ENCODE results near the gene ZRANB1. TPM values are rescaled to one million over a fixed set of nuclear protein-coding genes. Genes with fewer than 3 reads are reported as not detected.
A peak's percentile ranks its signal among the peaks of the same experiment; 100 is the strongest.

ZRANB1 gene
- total and polyA plus RNA-seq, 2 of the 13 experiments (the other 11 are each of a cell fraction or from before 2014, with no cell fraction given) = 10.3 to 19.6 TPM

DNA sequence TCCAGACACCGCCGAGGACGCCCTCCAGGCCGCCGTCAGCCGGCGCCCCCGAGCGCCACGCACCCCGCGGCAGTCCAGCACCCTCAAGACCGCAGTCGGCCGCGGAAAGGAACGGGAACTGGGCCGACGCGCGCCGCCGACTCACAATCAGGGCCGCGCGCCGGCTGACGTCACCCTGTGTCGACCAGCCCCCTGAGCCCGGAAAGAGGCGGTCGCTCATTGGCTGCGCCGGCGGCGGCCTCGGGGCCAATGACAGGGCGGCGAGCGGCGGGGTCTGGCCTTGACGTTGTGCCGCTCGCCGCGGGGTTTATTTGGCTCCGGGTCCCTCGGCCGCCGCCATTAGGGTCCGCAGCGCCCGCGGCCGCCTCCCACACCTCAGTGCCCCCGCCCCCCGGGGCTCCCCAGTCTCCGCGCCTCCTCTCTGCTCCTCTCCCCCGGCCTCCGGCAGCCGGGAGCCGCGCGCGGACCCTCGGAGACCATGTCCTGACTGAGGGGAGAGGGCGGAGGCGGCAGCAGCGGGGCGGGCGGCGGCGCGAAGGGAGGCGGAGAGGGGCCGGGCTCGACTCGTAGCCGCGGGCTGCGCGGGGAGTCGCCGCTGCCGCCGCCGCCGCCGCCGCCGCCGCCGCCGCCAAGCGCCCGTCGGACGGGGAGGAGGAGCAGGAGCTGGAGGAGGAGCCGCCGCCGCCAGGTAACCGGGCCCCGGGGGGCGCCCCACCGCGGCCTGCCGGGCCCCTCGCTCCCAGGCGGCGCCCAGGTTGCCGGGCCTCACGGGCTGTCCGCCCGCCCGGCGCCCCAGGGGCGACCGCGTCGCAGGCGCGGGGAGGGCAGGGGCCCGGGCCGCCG is 25.1 kb upstream of the ZRANB1 start (continued):
- TF ChIP-seq NFE2L2 (IDR thresholded peaks at IDR 0.05; ENCODE audit: low read length) (no peak), ZNF414 (CRISPR knock-in tag; IDR thresholded peaks at IDR 0.05) (peak; percentile 70; the same call in 1 of the 2 replicates), ZNF274 (CRISPR knock-in tag; IDR thresholded peaks at IDR 0.05) (0 out of 2 replicates have a peak, but pooled peaks have one; percentile 21), IRF2 (CRISPR knock-in tag; IDR thresholded peaks at IDR 0.05) (peak; percentile 59; the same call in 1 of the 2 replicates), NRL (CRISPR knock-in tag; IDR thresholded peaks at IDR 0.05; ENCODE audit: borderline replicate concordance) (peak; percentile 81; the same call in 1 of the 2 replicates), BCL6 (CRISPR knock-in tag; IDR thresholded peaks at IDR 0.05) (peak; percentile 41), ZNF605 (CRISPR knock-in tag; IDR thresholded peaks at IDR 0.05) (peak; percentile 58; the same call in 1 of the 2 replicates), ZNF335 (CRISPR knock-in tag; IDR thresholded peaks at IDR 0.05) (peak; percentile 51; the same call in 1 of the 2 replicates), POLR2AphosphoS2 (IDR thresholded peaks at IDR 0.05; ENCODE audit: low read depth, low read length) (peak; percentile 37; the same call in 1 of the 2 replicates), ARNT2 (CRISPR knock-in tag; IDR thresholded peaks at IDR 0.05; ENCODE audit: low read depth) (peak; percentile 76; the same call in 1 of the 2 replicates), FOXM1 (CRISPR knock-in tag; IDR thresholded peaks at IDR 0.05) (0 out of 2 replicates have a peak, but pooled peaks have one; percentile 14), TAF1 (CRISPR knock-in tag; IDR thresholded peaks at IDR 0.05) (peak; percentile 91), EHMT2 (IDR thresholded peaks at IDR 0.05; ENCODE audit: borderline replicate concordance, low read depth, low read length) (no peak), MAZ (IDR thresholded peaks at IDR 0.05; ENCODE audit: borderline replicate concordance, low read depth, low read length) (peak; percentile 63), MAZ (CRISPR knock-in tag; IDR thresholded peaks at IDR 0.05; ENCODE audit: low read depth) (peak; percentile 57; the same call in 1 of the 2 replicates), ADNP (CRISPR knock-in tag; IDR thresholded peaks at IDR 0.05) (no peak), E2F2 (CRISPR knock-in tag; IDR thresholded peaks at IDR 0.05; ENCODE audit: borderline replicate concordance) (peak; percentile 57; the same call in 1 of the 2 replicates)
- TF ChIP-seq, protein P1, sequence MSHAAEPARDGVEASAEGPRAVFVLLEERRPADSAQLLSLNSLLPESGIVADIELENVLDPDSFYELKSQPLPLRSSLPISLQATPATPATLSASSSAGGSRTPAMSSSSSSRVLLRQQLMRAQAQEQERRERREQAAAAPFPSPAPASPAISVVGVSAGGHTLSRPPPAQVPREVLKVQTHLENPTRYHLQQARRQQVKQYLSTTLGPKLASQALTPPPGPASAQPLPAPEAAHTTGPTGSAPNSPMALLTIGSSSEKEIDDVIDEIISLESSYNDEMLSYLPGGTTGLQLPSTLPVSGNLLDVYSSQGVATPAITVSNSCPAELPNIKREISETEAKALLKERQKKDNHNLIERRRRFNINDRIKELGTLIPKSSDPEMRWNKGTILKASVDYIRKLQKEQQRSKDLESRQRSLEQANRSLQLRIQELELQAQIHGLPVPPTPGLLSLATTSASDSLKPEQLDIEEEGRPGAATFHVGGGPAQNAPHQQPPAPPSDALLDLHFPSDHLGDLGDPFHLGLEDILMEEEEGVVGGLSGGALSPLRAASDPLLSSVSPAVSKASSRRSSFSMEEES (CRISPR knock-in tag; IDR thresholded peaks at IDR 0.05) = peak; percentile 36; the same call in 1 of the 2 replicates
- TF ChIP-seq, protein P2, sequence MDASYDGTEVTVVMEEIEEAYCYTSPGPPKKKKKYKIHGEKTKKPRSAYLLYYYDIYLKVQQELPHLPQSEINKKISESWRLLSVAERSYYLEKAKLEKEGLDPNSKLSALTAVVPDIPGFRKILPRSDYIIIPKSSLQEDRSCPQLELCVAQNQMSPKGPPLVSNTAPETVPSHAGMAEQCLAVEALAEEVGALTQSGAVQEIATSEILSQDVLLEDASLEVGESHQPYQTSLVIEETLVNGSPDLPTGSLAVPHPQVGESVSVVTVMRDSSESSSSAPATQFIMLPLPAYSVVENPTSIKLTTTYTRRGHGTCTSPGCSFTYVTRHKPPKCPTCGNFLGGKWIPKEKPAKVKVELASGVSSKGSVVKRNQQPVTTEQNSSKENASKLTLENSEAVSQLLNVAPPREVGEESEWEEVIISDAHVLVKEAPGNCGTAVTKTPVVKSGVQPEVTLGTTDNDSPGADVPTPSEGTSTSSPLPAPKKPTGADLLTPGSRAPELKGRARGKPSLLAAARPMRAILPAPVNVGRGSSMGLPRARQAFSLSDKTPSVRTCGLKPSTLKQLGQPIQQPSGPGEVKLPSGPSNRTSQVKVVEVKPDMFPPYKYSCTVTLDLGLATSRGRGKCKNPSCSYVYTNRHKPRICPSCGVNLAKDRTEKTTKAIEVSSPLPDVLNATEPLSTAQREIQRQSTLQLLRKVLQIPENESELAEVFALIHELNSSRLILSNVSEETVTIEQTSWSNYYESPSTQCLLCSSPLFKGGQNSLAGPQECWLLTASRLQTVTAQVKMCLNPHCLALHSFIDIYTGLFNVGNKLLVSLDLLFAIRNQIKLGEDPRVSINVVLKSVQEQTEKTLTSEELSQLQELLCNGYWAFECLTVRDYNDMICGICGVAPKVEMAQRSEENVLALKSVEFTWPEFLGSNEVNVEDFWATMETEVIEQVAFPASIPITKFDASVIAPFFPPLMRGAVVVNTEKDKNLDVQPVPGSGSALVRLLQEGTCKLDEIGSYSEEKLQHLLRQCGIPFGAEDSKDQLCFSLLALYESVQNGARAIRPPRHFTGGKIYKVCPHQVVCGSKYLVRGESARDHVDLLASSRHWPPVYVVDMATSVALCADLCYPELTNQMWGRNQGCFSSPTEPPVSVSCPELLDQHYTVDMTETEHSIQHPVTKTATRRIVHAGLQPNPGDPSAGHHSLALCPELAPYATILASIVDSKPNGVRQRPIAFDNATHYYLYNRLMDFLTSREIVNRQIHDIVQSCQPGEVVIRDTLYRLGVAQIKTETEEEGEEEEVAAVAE (CRISPR knock-in tag; IDR thresholded peaks at IDR 0.05; ENCODE audit: borderline replicate concordance) = peak; percentile 99
- TF ChIP-seq, protein P3, sequence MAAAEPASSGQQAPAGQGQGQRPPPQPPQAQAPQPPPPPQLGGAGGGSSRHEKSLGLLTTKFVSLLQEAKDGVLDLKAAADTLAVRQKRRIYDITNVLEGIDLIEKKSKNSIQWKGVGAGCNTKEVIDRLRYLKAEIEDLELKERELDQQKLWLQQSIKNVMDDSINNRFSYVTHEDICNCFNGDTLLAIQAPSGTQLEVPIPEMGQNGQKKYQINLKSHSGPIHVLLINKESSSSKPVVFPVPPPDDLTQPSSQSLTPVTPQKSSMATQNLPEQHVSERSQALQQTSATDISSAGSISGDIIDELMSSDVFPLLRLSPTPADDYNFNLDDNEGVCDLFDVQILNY (CRISPR knock-in tag; conservative IDR thresholded peaks at IDR 0.05) = no peak; the same call in 1 of the 2 replicates

All from HepG2 (cell line).